ENCODE results near the gene GPR6. TPM values are rescaled to one million over a fixed set of nuclear protein-coding genes. Genes with fewer than 3 reads are reported as not detected.

GPR6 gene, protein sequence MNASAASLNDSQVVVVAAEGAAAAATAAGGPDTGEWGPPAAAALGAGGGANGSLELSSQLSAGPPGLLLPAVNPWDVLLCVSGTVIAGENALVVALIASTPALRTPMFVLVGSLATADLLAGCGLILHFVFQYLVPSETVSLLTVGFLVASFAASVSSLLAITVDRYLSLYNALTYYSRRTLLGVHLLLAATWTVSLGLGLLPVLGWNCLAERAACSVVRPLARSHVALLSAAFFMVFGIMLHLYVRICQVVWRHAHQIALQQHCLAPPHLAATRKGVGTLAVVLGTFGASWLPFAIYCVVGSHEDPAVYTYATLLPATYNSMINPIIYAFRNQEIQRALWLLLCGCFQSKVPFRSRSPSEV
- not detected in 2 replicates for total RNA-seq

GRCh38 chr6:109978174-109979032 is at the start of gene GPR6:
TSS of gene GPR6 (plus strand) at chr6:109978311. CDS start at chr6:109979113, 802 bp downstream.

Other genes with a start within 250 kb of the GPR6 start
- 12.3 and 15.3 TPM in 2 replicates for gene WASF1, start 201.4 kb downstream of the GPR6 start, total RNA-seq
- gene CDC40, start 202.1 kb downstream of the GPR6 start, total RNA-seq, result 23.4 and 30.4 TPM in 2 replicates